GM21717 (cell line): ENCODE results near the gene ZNF205.
"Not testable (repeated sequence)": the region's sequence is repeated elsewhere in the genome, so short reads cannot be mapped to it uniquely, and the experiment has no call there.

ENCODE experiments used
- ATAC-seq: cut with Tn5 transposase; IDR thresholded peaks from one replicate; pipeline ENCODE4 v1.9.1; 2021; ENCODE audit warnings: mild to moderate bottlenecking, moderate library complexity; ENCODE audit not compliant: unreplicated experiment

ZNF205 gene

DNA sequence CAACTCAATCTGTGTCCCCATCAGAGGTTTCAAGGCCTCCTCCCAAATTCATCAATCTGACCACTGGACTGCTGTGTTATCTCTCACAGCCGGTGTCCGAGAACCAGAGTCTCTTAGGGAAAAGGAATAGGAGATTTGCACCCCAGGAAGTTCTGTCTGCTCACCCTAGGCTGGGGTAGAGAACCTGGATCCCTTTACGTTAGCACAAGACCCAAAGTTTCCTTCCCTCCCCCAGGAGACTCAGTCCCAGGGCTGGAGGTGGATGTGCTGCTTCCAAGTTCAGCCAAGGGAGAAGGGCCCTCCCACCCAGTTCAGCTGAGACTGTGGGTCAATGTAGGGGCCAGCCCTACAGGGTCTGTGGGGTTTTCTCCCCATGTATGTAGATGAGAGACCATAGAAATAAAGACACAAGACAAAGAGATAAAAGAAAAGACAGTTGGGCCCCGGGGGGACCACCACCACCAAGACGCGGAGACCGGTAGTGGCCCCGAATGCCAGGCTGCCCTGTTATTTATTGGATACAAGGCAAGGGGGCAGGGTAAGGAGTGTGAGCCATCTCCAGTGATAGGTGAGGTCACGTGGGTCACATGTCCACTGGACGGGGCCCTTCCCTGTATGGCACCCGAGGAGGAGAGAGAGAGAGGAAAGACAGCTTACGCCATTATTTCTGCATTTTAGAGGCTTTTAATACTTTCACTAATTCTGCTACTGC lies 52.9 kb downstream of the ZNF205 start:
- no peak for ATAC-seq

DNA sequence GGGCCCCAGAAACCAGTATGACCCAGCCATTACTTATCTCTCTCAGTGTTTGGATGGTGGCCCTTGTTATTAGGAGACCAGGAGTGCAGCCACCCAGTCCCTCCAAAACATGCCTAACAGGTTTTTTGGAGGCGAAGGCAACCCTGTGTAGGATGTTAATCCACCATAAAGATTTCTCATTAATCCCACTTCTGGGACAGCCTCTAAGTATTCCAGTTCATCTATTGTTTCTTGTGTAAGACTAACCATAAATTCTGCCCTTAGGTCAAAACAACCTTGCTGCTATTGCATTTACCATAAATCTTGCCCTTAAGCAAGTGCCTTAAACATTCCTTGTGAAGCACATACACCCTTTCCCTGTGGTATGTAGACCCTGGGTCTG lies 54.1 kb downstream of the ZNF205 start:
- ATAC-seq: no peak

DNA sequence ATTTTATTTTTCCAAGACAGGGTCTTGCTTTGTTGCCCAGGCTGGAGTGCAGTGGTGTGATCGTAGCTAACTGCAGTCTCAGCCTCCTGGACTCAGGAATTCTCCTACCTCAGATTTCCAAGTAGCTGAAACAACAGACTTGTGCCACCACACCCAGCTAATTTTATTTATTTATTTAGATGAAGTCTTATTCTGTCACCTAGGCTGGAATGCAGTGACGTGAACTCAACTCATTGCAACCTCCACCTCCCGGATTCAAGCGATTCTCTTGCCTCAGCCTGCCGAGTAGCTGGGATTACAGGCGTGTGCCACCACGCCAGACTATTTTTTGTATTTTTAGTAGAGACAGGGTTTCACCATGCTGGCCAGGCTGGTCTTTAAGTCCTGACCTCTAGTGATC lies 56.3 kb downstream of the ZNF205 start:
- not testable (repeated sequence) for ATAC-seq
